PC-3 (cell line): ENCODE results near the gene EVC.

ENCODE experiments used
- CTCF ChIP-seq: fragments of 300-600 bp; sonication (generic); conservative IDR thresholded peaks from 2 replicates; pipeline ENCODE4 v1.5.1; 2017; ENCODE audit warnings: antibody characterized with exemption, low read depth, mild to moderate bottlenecking, low read length
- EZH2 ChIP-seq: fragments of 300-600 bp; sonication (generic); IDR thresholded peaks from one replicate; pipeline ENCODE4 v1.6.1; 2017; ENCODE audit warnings: antibody characterized with exemption, mild to moderate bottlenecking, low read length; ENCODE audit not compliant: unreplicated experiment
- EZH2phosphoT487 ChIP-seq: fragments of 300-600 bp; sonication (generic); IDR thresholded peaks from 2 replicates; pipeline ENCODE4 v1.6.1; 2018; ENCODE audit warnings: mild to moderate bottlenecking, antibody characterized with exemption, low read length, borderline replicate concordance

- TF ChIP-seq EZH2phosphoT487: no peak
- TF ChIP-seq CTCF: no peak
- no peak for TF ChIP-seq EZH2
Observed at GRCh38 chr4:5828005-5828391, 117.0 kb downstream of the EVC start.
